DOHH2 (cell line): ENCODE data around the gene CRLF1.

Experiments used
- CTCF ChIP-seq: fragments of 200-600 bp; sonication (generic); IDR thresholded peaks from one replicate; pipeline ENCODE4 v1.5.1; 2014; ENCODE audit warnings: antibody characterized with exemption, mild to moderate bottlenecking, low read depth, low read length; ENCODE audit not compliant: poor library complexity, severe bottlenecking
- EZH2phosphoT487 ChIP-seq: fragments of 200-600 bp; sonication (generic); IDR thresholded peaks from 2 replicates; pipeline ENCODE4 v1.6.1; 2017; ENCODE audit warnings: borderline replicate concordance, mild to moderate bottlenecking, antibody characterized with exemption, low read length, moderate library complexity, mixed read lengths

DNA sequence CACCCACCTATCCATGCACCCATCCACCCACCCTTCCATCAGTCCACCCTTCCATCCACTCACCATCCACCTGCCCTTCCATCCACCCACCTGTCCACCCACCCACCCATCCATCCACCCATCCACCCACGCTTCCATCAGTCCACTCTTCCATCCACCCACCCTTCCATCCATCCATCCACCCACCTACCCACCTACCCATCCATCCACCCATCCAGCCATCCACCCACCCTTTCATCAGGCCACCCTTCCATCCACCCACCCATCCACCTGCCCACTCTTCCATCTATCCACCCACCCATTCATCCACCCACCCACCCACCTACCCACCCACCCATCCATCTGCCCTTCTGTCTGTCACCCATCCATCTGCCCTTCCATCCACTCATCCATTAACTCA lies 47.3 kb upstream of the CRLF1 start:
- TF ChIP-seq CTCF, result no peak
- no peak for TF ChIP-seq EZH2phosphoT487
